HepG2 (cell line): ENCODE measurements around the gene NEDD4L. TPM values are rescaled to one million over a fixed set of nuclear protein-coding genes. Genes with fewer than 3 reads are reported as not detected.

ENCODE experiments used
- ARHGAP35 ChIP-seq: sonication (generic); formaldehyde crosslinking; IDR thresholded peaks from 2 replicates; pipeline ENCODE4 v1.9.0; 2022; ENCODE audit warnings: mild to moderate bottlenecking, inconsistent platforms, moderate library complexity, missing genetic modification reagents, borderline replicate concordance
- CBX2 ChIP-seq, 2 experiments: fragments of 200-600 bp in 1 of 2; sonication (generic); formaldehyde crosslinking in 1 of 2; IDR thresholded peaks; 2 replicates each; pipeline versions ENCODE4 v1.7.0 to v1.8.1; 2018 to 2022; ENCODE audit warnings: low read depth in 2 of 2, low read length in 1 of 2, mild to moderate bottlenecking in 1 of 2, missing genetic modification reagents in 1 of 2
- CENPT ChIP-seq: sonication (generic); formaldehyde crosslinking; IDR thresholded peaks from 2 replicates; pipeline ENCODE4 v1.8.0; 2022; ENCODE audit warnings: low read depth, mild to moderate bottlenecking, moderate library complexity, missing genetic modification reagents
- FOXC1 ChIP-seq: sonication (generic); formaldehyde crosslinking; IDR thresholded peaks from 2 replicates; pipeline ENCODE4 v1.8.0; 2022; ENCODE audit warnings: mild to moderate bottlenecking, missing genetic modification reagents, borderline replicate concordance
- IRF2 ChIP-seq: IDR thresholded peaks from 2 replicates; pipeline ENCODE4 v1.6.1; 2018; ENCODE audit warnings: missing genetic modification reagents, missing compliant biosample characterization
- MXD4 ChIP-seq: IDR thresholded peaks from 2 replicates; pipeline ENCODE4 v1.6.1; 2016; ENCODE audit warnings: mild to moderate bottlenecking, missing biosample characterization, missing genetic modification reagents
- NFRKB ChIP-seq: fragments of 450-650 bp; IDR thresholded peaks from 2 replicates; pipeline ENCODE4 v1.6.1; 2017
- NR0B2 ChIP-seq: sonication (generic); formaldehyde crosslinking; IDR thresholded peaks from 2 replicates; pipeline ENCODE4 v1.4.0; 2020; ENCODE audit warnings: mild to moderate bottlenecking, missing genetic modification reagents
- PAF1 ChIP-seq: IDR thresholded peaks from 2 replicates; pipeline ENCODE4 v1.6.1; 2016; ENCODE audit warnings: missing genetic modification reagents, missing compliant biosample characterization
- POLR2AphosphoS5 ChIP-seq: IDR thresholded peaks from 2 replicates; pipeline ENCODE4 v1.6.1; 2012; ENCODE audit warnings: low read depth, low read length
- SETDB1 ChIP-seq: sonication (generic); formaldehyde crosslinking; IDR thresholded peaks from 2 replicates; pipeline ENCODE4 v1.5.1; 2020; ENCODE audit warnings: missing genetic modification reagents, mild to moderate bottlenecking, borderline replicate concordance
- TERF1 ChIP-seq: sonication (generic); formaldehyde crosslinking; IDR thresholded peaks from 2 replicates; pipeline ENCODE4 v1.8.0; 2022; ENCODE audit warnings: mild to moderate bottlenecking, missing genetic modification reagents, moderate library complexity
- TFAP4 ChIP-seq: sonication (generic); IDR thresholded peaks from 2 replicates; pipeline ENCODE4 v1.6.1; 2016; ENCODE audit warnings: low read depth, borderline replicate concordance
- TIGD3 ChIP-seq: sonication (generic); formaldehyde crosslinking; IDR thresholded peaks from 2 replicates; pipeline ENCODE4 v1.5.1; 2020; ENCODE audit warnings: mild to moderate bottlenecking, missing genetic modification reagents, borderline replicate concordance
- WIZ ChIP-seq: sonication (generic); formaldehyde crosslinking; IDR thresholded peaks from 2 replicates; pipeline ENCODE4 v1.5.1; 2020; ENCODE audit warnings: mild to moderate bottlenecking, missing genetic modification reagents
- ZBTB10 ChIP-seq: sonication (generic); formaldehyde crosslinking; IDR thresholded peaks from 2 replicates; pipeline ENCODE4 v1.4.0; 2020; ENCODE audit warnings: missing genetic modification reagents, borderline replicate concordance
- ZC3H13 ChIP-seq: sonication (generic); formaldehyde crosslinking; IDR thresholded peaks from 2 replicates; pipeline ENCODE4 v1.8.1; 2023; ENCODE audit warnings: mild to moderate bottlenecking, missing genetic modification reagents, moderate library complexity
- ZEB1 ChIP-seq: IDR thresholded peaks from 2 replicates; pipeline ENCODE4 v1.6.1; 2012; ENCODE audit warnings: mild to moderate bottlenecking, low read depth, inconsistent platforms; ENCODE audit not compliant: insufficient replicate concordance
- ZKSCAN1 ChIP-seq: fragments of 150-350 bp; IDR thresholded peaks from 2 replicates; pipeline ENCODE4 v1.6.1; 2014; ENCODE audit warnings: low read length
- ZNF143 ChIP-seq: sonication (generic); formaldehyde crosslinking; IDR thresholded peaks from 2 replicates; pipeline ENCODE4 v1.4.0; 2020; ENCODE audit warnings: missing genetic modification reagents
- ZNF30 ChIP-seq: sonication (generic); formaldehyde crosslinking; IDR thresholded peaks from 2 replicates; pipeline ENCODE4 v1.5.0; 2020; ENCODE audit warnings: mild to moderate bottlenecking, missing genetic modification reagents
- ZNF501 ChIP-seq: sonication (generic); formaldehyde crosslinking; IDR thresholded peaks from 2 replicates; pipeline ENCODE4 v1.5.1; 2020; ENCODE audit warnings: mild to moderate bottlenecking, moderate library complexity, missing genetic modification reagents
- ZNF552 ChIP-seq: sonication (generic); formaldehyde crosslinking; IDR thresholded peaks from 2 replicates; pipeline ENCODE4 v1.9.0; 2022; ENCODE audit warnings: missing genetic modification reagents, mild to moderate bottlenecking, borderline replicate concordance
- polyA plus RNA-seq, 8 experiments: library from polyadenylated mRNA; depleted of rRNA in 3 of 8; stranded (reverse) in 7 of 8; unstranded in 1 of 8; fragments of >200 nt; fragmentation: Illumina TruSeq in 4 of 8; extraction: Trizol in 4 of 8; gene quantifications; 2 replicates each; pipeline versions ENCODE4 v1.2.1 to v1.2.3, GENCODE V29; 2011 to 2016; ENCODE audit warnings: low read depth in 4 of 8, missing spikeins in 1 of 8, mixed read lengths in 1 of 8; ENCODE audit not compliant: insufficient read depth in 1 of 8
- total RNA-seq, 5 experiments: library from RNA; depleted of rRNA; stranded (reverse); fragments of >200 nt; fragmentation: Illumina TruSeq; extraction: Trizol; gene quantifications; 2 replicates each; pipeline ENCODE4 v1.2.3, GENCODE V29; 2016; ENCODE audit warnings: low read depth in 1 of 5
- TF ChIP-seq, protein P1 (sequence below): sonication (generic); formaldehyde crosslinking; IDR thresholded peaks from 2 replicates; pipeline ENCODE4 v1.8.1; 2023; ENCODE audit warnings: missing genetic modification reagents, inconsistent platforms, borderline replicate concordance

The NEDD4L gene
- total and polyA plus RNA-seq, 2 of the 13 experiments (the other 11 are each of a cell fraction or from before 2014, with no cell fraction given) = 168 to 390 TPM

GRCh38 chr18:58024139-58024538, 19.9 kb upstream of the NEDD4L start (continued):
- no peak for TF ChIP-seq ZBTB10 (CRISPR knock-in tag)
- no peak for TF ChIP-seq WIZ (CRISPR knock-in tag)
- TF ChIP-seq ARHGAP35 (CRISPR knock-in tag) = no peak
- no peak for TF ChIP-seq IRF2
- TF ChIP-seq TERF1 (CRISPR knock-in tag) = no peak
- TF ChIP-seq CENPT (CRISPR knock-in tag) = no peak
- TF ChIP-seq TIGD3 = no peak
- peak; percentile 96 for TF ChIP-seq TFAP4
- no peak for TF ChIP-seq FOXC1 (CRISPR knock-in tag)
- no peak for TF ChIP-seq ZNF30 (CRISPR knock-in tag)
- TF ChIP-seq NFRKB = no peak
- TF ChIP-seq ZNF501 (CRISPR knock-in tag) = no peak
- TF ChIP-seq, protein P1, sequence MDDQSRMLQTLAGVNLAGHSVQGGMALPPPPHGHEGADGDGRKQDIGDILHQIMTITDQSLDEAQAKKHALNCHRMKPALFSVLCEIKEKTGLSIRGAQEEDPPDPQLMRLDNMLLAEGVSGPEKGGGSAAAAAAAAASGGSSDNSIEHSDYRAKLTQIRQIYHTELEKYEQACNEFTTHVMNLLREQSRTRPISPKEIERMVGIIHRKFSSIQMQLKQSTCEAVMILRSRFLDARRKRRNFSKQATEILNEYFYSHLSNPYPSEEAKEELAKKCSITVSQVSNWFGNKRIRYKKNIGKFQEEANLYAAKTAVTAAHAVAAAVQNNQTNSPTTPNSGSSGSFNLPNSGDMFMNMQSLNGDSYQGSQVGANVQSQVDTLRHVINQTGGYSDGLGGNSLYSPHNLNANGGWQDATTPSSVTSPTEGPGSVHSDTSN (CRISPR knock-in tag) = no peak
- TF ChIP-seq POLR2AphosphoS5 = no peak
- no peak for TF ChIP-seq ZEB1
- TF ChIP-seq ZC3H13 (CRISPR knock-in tag) = no peak
- no peak for TF ChIP-seq ZNF552
- TF ChIP-seq ZKSCAN1 = no peak
- no peak for TF ChIP-seq MXD4 (CRISPR knock-in tag)
- TF ChIP-seq SETDB1 = no peak
- TF ChIP-seq CBX2 (IDR thresholded peaks at IDR 0.05; ENCODE audit: low read depth, low read length) = no peak
- no peak for TF ChIP-seq CBX2 (CRISPR knock-in tag; IDR thresholded peaks at IDR 0.05; ENCODE audit: low read depth)
- TF ChIP-seq NR0B2 (CRISPR knock-in tag) = no peak
- no peak for TF ChIP-seq ZNF143 (CRISPR knock-in tag)
- TF ChIP-seq PAF1 (CRISPR knock-in tag) = no peak
